Breast epithelium (tissue), 3 donors: ENCODE results near the gene NIPSNAP3A.

Experiments
- POLR2A ChIP-seq: fragments of 450-650 bp; IDR thresholded peaks from one replicate; pipeline ENCODE4 v1.6.1; 2016; ENCODE audit warnings: antibody characterized with exemption, mild to moderate bottlenecking, moderate library complexity
- POLR2AphosphoS5 ChIP-seq, 3 donors: sonication (generic); formaldehyde crosslinking; IDR thresholded peaks; one replicate each; pipeline ENCODE4 v1.6.1; 2017; ENCODE audit warnings: antibody characterized with exemption in 3 of 3
- TF ChIP-seq, protein P1 (sequence below), 3 donors: fragments of 450-650 bp; IDR thresholded peaks; one replicate each; pipeline ENCODE4 v1.5.1; 2016 to 2017; ENCODE audit warnings: antibody characterized with exemption in 3 of 3, mild to moderate bottlenecking in 3 of 3, moderate library complexity in 3 of 3

DNA sequence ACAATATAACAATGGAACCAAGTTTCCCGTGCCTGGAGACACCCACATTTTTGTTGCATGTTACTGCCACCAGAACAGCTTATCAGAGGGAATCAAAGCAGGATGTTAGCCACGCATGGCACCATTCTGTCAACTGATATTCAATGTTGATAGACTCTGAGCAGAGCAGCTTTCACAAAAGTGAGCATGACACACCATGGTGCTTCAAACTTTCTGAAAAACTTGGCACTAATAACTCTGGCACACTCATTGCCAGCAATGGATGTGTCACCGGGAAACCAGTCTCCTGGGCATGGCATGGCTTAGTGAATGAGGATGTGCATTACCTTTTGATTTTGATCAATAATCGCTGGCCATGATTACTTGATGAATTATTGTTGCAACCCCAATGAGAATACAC is 36.1 kb downstream of the NIPSNAP3A start:
- TF ChIP-seq, protein P1, sequence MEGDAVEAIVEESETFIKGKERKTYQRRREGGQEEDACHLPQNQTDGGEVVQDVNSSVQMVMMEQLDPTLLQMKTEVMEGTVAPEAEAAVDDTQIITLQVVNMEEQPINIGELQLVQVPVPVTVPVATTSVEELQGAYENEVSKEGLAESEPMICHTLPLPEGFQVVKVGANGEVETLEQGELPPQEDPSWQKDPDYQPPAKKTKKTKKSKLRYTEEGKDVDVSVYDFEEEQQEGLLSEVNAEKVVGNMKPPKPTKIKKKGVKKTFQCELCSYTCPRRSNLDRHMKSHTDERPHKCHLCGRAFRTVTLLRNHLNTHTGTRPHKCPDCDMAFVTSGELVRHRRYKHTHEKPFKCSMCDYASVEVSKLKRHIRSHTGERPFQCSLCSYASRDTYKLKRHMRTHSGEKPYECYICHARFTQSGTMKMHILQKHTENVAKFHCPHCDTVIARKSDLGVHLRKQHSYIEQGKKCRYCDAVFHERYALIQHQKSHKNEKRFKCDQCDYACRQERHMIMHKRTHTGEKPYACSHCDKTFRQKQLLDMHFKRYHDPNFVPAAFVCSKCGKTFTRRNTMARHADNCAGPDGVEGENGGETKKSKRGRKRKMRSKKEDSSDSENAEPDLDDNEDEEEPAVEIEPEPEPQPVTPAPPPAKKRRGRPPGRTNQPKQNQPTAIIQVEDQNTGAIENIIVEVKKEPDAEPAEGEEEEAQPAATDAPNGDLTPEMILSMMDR (IDR thresholded peaks at IDR 0.05), result no peak
- TF ChIP-seq POLR2AphosphoS5 (IDR thresholded peaks at IDR 0.05) (no peak), POLR2A (no peak)
